Activated CD4-positive, CD25-positive, alpha-beta regulatory T cell treated with anti-CD3 and anti-CD28 coated beads, Interleukin-2, amount 50 U/mL, for 16 hours (primary cell): ENCODE measurements around the gene FPGS.

Experiments used
- DNase-seq: peaks from one replicate; pipeline ENCODE4 v3.0.0-alpha.2; 2020; ENCODE audit warnings: low read depth, low spot score

Gene FPGS

GRCh38 chr9:127860260-127860659 is 57.6 kb downstream of the FPGS start:
- no peak for DNase-seq

- DNase-seq = no peak
Observed at GRCh38 chr9:127860779-127861178, 58.1 kb downstream of the FPGS start.

- no peak for DNase-seq
Observed at GRCh38 chr9:127862075-127863011, 59.7 kb downstream of the FPGS start.

- no peak for DNase-seq
Observed at GRCh38 chr9:127863191-127863621, 60.5 kb downstream of the FPGS start.
